Caco-2 (cell line): ENCODE data around the gene ENO1. TPM values are rescaled to one million over a fixed set of nuclear protein-coding genes. Genes with fewer than 3 reads are reported as not detected.
"Not testable (repeated sequence)": the region's sequence is repeated elsewhere in the genome, so short reads cannot be mapped to it uniquely, and the experiment has no call there.

Source experiments
- BruUV-seq: library from RNA; stranded (reverse); fragments of 400-500 nt; replicated peaks from 2 replicates; lab custom pipeline; 2021; lab: Mats Ljungman, UMichigan
- CTCF ChIA-PET: fragments of 300-600 bp; sonication (Branson Sonifier 250); formaldehyde crosslinking; loops from one replicate; lab custom pipeline; 2022; ENCODE audit warnings: antibody characterized with exemption; lab: Charles Lee
- POLR2A ChIA-PET: fragments of 300-600 bp; sonication (Branson Sonifier 250); formaldehyde crosslinking; loops from one replicate; lab custom pipeline; 2022; ENCODE audit warnings: antibody characterized with exemption; lab: Charles Lee
- DNase-seq, 2 experiments: peaks; one replicate each; pipeline versions ENCODE4 v3.0.0 to v3.0.0-alpha.2; 2020 to 2022
- H3K27me3 ChIP-seq: replicated peaks from 2 replicates; pipeline ENCODE4 v1.6.0; 2011; ENCODE audit warnings: low read length; ENCODE audit not compliant: control insufficient read depth, insufficient read depth
- H3K36me3 ChIP-seq: 2 replicates; pipeline ENCODE4 v1.5.1; 2011; ENCODE audit warnings: low read length; ENCODE audit not compliant: control insufficient read depth, insufficient read depth
- H3K4me1 ChIP-seq: fragments of 250-450 bp; sonication (Bioruptor Pico); 2 replicates; pipeline ENCODE4 v1.5.1; 2020; ENCODE audit warnings: mild to moderate bottlenecking
- H3K4me3 ChIP-seq: 2 replicates; pipeline ENCODE4 v1.5.1; 2011; ENCODE audit warnings: low read depth, mild to moderate bottlenecking, control low read depth, low read length
- H3K9me3 ChIP-seq: fragments of 250-450 bp; sonication (Bioruptor Pico); 2 replicates; pipeline ENCODE4 v1.5.1; 2020; ENCODE audit warnings: mild to moderate bottlenecking, moderate library complexity
- H3K27ac Mint-ChIP-seq: one replicate; pipeline ENCODE4 v1.8.0; 2022; ENCODE audit warnings: mixed read lengths; ENCODE audit not compliant: unreplicated experiment
- H3K27me3 Mint-ChIP-seq: one replicate; pipeline ENCODE4 v1.8.0; 2022; ENCODE audit warnings: mixed read lengths; ENCODE audit not compliant: insufficient read depth, unreplicated experiment
- H3K36me3 Mint-ChIP-seq: one replicate; pipeline ENCODE4 v1.8.0; 2022; ENCODE audit warnings: mild to moderate bottlenecking, mixed read lengths; ENCODE audit not compliant: insufficient read depth, unreplicated experiment
- H3K4me1 Mint-ChIP-seq: one replicate; pipeline ENCODE4 v1.8.0; 2022; ENCODE audit warnings: low read depth, mixed read lengths; ENCODE audit not compliant: unreplicated experiment
- H3K4me3 Mint-ChIP-seq: one replicate; pipeline ENCODE4 v1.8.0; 2022; ENCODE audit warnings: mild to moderate bottlenecking, moderate library complexity, mixed read lengths; ENCODE audit not compliant: unreplicated experiment
- H3K9me3 Mint-ChIP-seq: one replicate; pipeline ENCODE4 v1.8.0; 2022; ENCODE audit warnings: mixed read lengths; ENCODE audit not compliant: unreplicated experiment
- CTCF ChIP-seq, 2 experiments: fragments of 200-600 bp in 1 of 2; IDR thresholded peaks; 1 replicate in 1 of 2; 2 replicates in 1 of 2; pipeline versions ENCODE4 v1.5.1 to v1.8.0; 2011 to 2022; ENCODE audit warnings: antibody characterized with exemption in 1 of 2, control low read depth in 1 of 2, inconsistent platforms in 1 of 2, low read depth in 1 of 2, low read length in 1 of 2, mild to moderate bottlenecking in 1 of 2, moderate library complexity in 1 of 2; ENCODE audit not compliant: insufficient read depth in 1 of 2, severe bottlenecking in 1 of 2, unreplicated experiment in 1 of 2
- intact Hi-C: fragments of 100-400 bp; cut with micrococcal nuclease; formaldehyde crosslinking; loops from one replicate; pipeline ENCODE4 v1.10.0; 2022; ENCODE audit not compliant: unreplicated experiment
- total RNA-seq: library from RNA; stranded (reverse); gene quantifications from 2 replicates; pipeline ENCODE4 v1.2.3, GENCODE V29; 2022

ENO1 gene
- total RNA-seq, 1 experiment from 2014 or later: 934 TPM

- Histone ChIP-seq H3K9me3 (no peaks in the 10 kb centered on the region), H3K36me3 (no peaks in the 10 kb centered on the region), H3K27me3 (no peaks in the 10 kb centered on the region), H3K4me1 (no peaks in the 10 kb centered on the region), H3K4me3 (no peak overlapping the region)
- intact Hi-C loops: no loop called here
- BruUV-seq: no TSS peak
- TF ChIP-seq CTCF (IDR thresholded peaks at IDR 0.05; ENCODE audit: insufficient read depth in 1 of 2, low read depth in 1 of 2, low read length in 1 of 2, severe bottlenecking in 1 of 2, unreplicated experiment in 1 of 2): no peak
- Mint-ChIP-seq H3K27me3 (no peaks in the 10 kb centered on the region), H3K36me3 (peaks cover 18% of the 10 kb centered on the region), H3K9me3 (no peaks in the 10 kb centered on the region), H3K4me1 (peaks cover 6% of the 10 kb centered on the region), H3K4me3 (no peak overlapping the region), H3K27ac (no peak overlapping the region)
- DNase-seq: no peak
- POLR2A ChIA-PET: no interaction called here
- CTCF ChIA-PET: no interaction called here
These were observed 57.4 kb downstream of the ENO1 start for GRCh38 chr1:8821084-8821483.

GRCh38 chr1:8818789-8819188 lies 59.7 kb downstream of the ENO1 start:
- BruUV-seq, H3K36me3 ChIP-seq, H3K9me3 Mint-ChIP-seq, H3K9me3 ChIP-seq, H3K27me3 ChIP-seq, CTCF ChIA-PET, DNase-seq, H3K4me1 ChIP-seq, H3K27me3 Mint-ChIP-seq, H3K27ac Mint-ChIP-seq, POLR2A ChIA-PET: not testable (repeated sequence)
- Mint-ChIP-seq H3K4me3 (peak overlapping the region; percentile 92), H3K36me3 (peaks cover 18% of the 10 kb centered on the region), H3K4me1 (peaks cover 27% of the 10 kb centered on the region)
- intact Hi-C loops: loop anchor here (1.0 kb wide), 1 partner anchor 29 kb away; no protein-coding TSS in a partner anchor
- peak overlapping the region; percentile 84; the same call in 1 of the 2 replicates for H3K4me3 ChIP-seq

- Histone ChIP-seq H3K27me3 (no peaks in the 10 kb centered on the region), H3K4me1 (peaks cover 9% of the 10 kb centered on the region; the same call in 1 of the 2 replicates), H3K36me3 (no peaks in the 10 kb centered on the region), H3K4me3 (peak overlapping the region; percentile 84), H3K9me3 (no peaks in the 10 kb centered on the region)
- TF ChIP-seq CTCF (IDR thresholded peaks at IDR 0.05; ENCODE audit: insufficient read depth in 1 of 2, low read depth in 1 of 2, low read length in 1 of 2, severe bottlenecking in 1 of 2, unreplicated experiment in 1 of 2): no peak
- H3K9me3 Mint-ChIP-seq: no peaks in the 10 kb centered on the region
- H3K4me3 Mint-ChIP-seq: peak overlapping the region; percentile 92
- H3K4me1 Mint-ChIP-seq: peaks cover 27% of the 10 kb centered on the region
- no peak for DNase-seq
- intact Hi-C loops: loop anchor here (1.0 kb wide), 1 partner anchor 29 kb away; no protein-coding TSS in a partner anchor
- no peaks in the 10 kb centered on the region for H3K27me3 Mint-ChIP-seq
- BruUV-seq: TSS peak; percentile 82
- H3K27ac Mint-ChIP-seq: peak overlapping the region; percentile 92
- POLR2A ChIA-PET: no interaction called here
- CTCF ChIA-PET: no interaction called here
- peaks cover 18% of the 10 kb centered on the region for H3K36me3 Mint-ChIP-seq
These were observed 60.1 kb downstream of the ENO1 start for GRCh38 chr1:8818325-8818775.
